GM12892 (cell line): ENCODE measurements around the gene SZRD1.

Experiments used
- DNase-seq: peaks from one replicate; pipeline ENCODE4 v3.0.0; 2011; ENCODE audit not compliant: insufficient read length
- FAIRE-seq: peaks from 2 replicates; lab custom pipeline; 2011; peaks lifted over from hg19 to GRCh38; lab: Jason Lieb, UNC
- POLR2A ChIP-seq: IDR thresholded peaks from 2 replicates; pipeline ENCODE4 v1.6.1; 2011; ENCODE audit warnings: low read depth, low read length, control low read depth
- POLR2AphosphoS5 ChIP-seq: IDR thresholded peaks from 2 replicates; pipeline ENCODE4 v1.6.1; 2011; ENCODE audit warnings: low read depth, low read length, control low read depth
- TAF1 ChIP-seq: IDR thresholded peaks from 2 replicates; pipeline ENCODE4 v1.6.1; 2011; ENCODE audit warnings: low read depth, mild to moderate bottlenecking, control low read depth, low read length, borderline replicate concordance

SZRD1 gene

GRCh38 chr1:16447641-16448040, 80.6 kb downstream of the SZRD1 start:
- DNase-seq (no peak), FAIRE-seq (no peak)
- TF ChIP-seq POLR2A = no peak
- no peak for TF ChIP-seq POLR2AphosphoS5
- no peak for TF ChIP-seq TAF1
